ENCODE data around the gene CREG1.

DNA sequence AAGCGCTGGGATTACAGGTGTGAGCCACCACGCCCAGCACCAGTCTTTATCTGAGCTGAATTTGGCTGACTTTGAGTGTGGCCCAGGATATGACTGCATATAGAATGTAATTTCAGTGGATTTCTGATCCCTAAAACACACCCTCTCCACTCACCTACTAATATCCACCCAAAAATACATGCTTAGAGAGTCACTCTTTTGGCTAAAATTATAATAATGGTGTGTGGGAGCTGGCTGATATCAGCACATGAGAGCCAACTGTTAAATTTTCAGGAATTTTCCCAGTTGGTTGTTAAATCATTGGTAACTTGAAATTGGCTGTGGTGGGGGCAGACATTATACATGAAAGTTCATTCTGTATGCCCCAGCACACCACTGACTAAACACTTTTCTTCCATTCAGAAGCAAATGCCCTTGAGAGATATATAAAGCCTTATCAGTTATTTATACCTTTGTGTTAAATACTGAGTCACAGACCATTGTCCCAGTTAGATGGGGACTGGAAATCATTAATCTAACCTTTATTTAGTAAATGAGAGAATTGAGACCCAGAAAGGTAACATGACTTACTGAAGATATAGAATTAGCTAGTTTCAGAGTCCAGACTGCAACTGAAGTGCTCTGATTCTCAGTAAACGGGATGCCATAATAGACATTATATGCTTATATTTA is 25.4 kb downstream of the CREG1 start:
- TF ChIP-seq POLR2AphosphoS5 (IDR thresholded peaks at IDR 0.05; ENCODE audit: borderline replicate concordance, low read depth, low read length) (no peak), EZH2 (IDR thresholded peaks at IDR 0.05) (no peak)

Data from SK-N-MC (cell line).